HG03469 (cell line): ENCODE measurements around the gene TARS3.

Experiments used
- ATAC-seq: cut with Tn5 transposase; IDR thresholded peaks from one replicate; pipeline ENCODE4 v1.9.1; 2021; ENCODE audit warnings: mild to moderate bottlenecking, moderate library complexity, moderate number of reproducible peaks; ENCODE audit not compliant: unreplicated experiment

TARS3 gene

DNA sequence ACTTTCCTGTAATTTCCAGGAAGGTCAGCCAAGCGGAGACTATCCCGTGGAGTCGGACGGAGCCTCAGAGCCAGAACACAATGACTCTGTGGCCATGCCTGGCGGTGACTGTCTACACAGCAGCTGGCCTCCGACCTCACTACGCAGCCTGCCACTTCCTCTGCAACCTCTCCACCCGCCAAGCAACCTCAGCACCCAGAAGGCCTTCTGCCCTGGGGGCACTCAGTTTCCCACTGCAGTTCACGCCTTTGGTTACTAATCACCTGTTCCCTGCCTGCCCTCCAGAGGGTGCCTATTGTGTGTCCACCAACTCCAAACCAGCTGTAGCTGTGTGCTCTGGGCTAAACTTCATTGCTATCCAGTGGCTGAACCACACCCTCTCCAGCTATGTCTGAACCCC, 116.1 kb downstream of the TARS3 start:
- no peak for ATAC-seq

DNA sequence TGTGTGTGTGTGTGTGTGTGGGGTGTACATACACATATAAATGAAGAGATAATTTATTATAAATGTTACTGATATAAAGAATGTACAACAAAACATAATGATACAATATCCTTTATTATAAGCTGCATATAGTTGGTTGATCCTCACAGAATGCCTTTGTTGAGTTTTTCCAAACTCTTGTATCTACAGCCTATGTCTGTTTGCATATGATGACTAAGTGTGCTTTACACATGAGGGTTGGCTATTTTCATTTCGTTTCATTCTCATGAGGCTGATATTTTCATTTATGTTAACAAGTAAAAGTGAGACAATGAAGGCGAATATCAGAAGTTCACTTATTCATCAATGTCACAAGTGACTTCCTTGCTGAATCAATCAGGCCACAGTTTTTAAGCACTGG, 117.2 kb downstream of the TARS3 start:
- ATAC-seq: no peak

DNA sequence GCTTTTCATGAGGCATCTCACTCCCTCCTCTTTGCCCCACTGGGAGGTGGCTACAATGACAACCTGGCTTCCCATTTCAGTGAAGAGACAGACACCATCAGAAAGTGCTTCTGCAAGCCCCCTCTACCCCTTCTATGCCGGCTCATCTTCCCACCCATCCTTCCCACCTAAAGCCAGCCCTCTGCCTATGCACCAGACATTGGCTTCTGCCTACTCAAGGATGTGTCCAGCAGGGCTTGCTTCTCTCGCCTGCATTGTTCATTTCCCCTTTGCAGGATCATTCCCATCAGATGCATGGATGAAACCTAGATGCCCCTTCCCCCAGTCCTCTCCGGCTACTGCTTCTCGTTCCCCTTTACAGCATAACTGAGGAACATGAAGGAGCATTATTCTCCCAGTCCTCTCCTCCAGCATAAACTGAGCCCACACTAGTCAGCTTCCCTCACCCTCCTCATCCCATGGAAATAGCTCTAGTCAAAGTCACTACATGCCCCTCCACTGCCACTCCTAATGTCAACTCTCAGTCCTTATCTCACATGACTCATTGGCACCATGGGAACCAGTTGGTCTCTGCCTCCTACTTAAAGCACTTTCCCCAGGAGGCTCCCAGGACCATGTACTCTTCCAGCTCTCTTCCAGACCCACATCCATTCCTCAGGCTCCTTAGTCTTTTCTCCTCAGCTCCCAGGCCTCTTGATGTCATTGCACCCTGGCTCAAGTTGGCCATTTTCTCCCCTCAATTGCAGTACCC, 120.0 kb downstream of the TARS3 start:
- no peak for ATAC-seq
